PFSK-1 (cell line): ENCODE data around the gene SPAG4.

ENCODE experiments used
- FOXP2 ChIP-seq: optimal IDR thresholded peaks from 2 replicates; pipeline ENCODE3; 2011; ENCODE audit warnings: borderline replicate concordance, control low read depth, inconsistent platforms; ENCODE audit not compliant: insufficient read depth; ENCODE audit errors: extremely low read length, extremely low read depth
- POLR2AphosphoS5 ChIP-seq: IDR thresholded peaks from 2 replicates; pipeline ENCODE4 v1.6.1; 2012; ENCODE audit warnings: low read depth, mild to moderate bottlenecking, control low read depth, low read length, moderate library complexity
- SIN3A ChIP-seq: IDR thresholded peaks from 2 replicates; pipeline ENCODE4 v1.6.1; 2012; ENCODE audit warnings: mild to moderate bottlenecking, low read length, moderate library complexity, borderline replicate concordance; ENCODE audit not compliant: insufficient read depth
- TAF1 ChIP-seq: IDR thresholded peaks from 2 replicates; pipeline ENCODE4 v1.6.1; 2012; ENCODE audit warnings: low read length, control low read depth, borderline replicate concordance; ENCODE audit not compliant: insufficient read depth
- TF ChIP-seq, protein P1 (sequence below), 2 experiments: IDR thresholded peaks; 2 replicates each; pipeline versions ENCODE4 v1.6.1 to v1.8.0; 2011 to 2012; ENCODE audit warnings: low read depth in 2 of 2, low read length in 2 of 2, control low read depth in 1 of 2, inconsistent platforms in 1 of 2, mild to moderate bottlenecking in 1 of 2, moderate library complexity in 1 of 2; ENCODE audit not compliant: insufficient read depth in 1 of 2

The SPAG4 gene

GRCh38 chr20:35629427-35630145 is 14.0 kb downstream of the SPAG4 start:
- no peak for TF ChIP-seq TAF1
- TF ChIP-seq SIN3A, result no peak
- TF ChIP-seq, protein P1, sequence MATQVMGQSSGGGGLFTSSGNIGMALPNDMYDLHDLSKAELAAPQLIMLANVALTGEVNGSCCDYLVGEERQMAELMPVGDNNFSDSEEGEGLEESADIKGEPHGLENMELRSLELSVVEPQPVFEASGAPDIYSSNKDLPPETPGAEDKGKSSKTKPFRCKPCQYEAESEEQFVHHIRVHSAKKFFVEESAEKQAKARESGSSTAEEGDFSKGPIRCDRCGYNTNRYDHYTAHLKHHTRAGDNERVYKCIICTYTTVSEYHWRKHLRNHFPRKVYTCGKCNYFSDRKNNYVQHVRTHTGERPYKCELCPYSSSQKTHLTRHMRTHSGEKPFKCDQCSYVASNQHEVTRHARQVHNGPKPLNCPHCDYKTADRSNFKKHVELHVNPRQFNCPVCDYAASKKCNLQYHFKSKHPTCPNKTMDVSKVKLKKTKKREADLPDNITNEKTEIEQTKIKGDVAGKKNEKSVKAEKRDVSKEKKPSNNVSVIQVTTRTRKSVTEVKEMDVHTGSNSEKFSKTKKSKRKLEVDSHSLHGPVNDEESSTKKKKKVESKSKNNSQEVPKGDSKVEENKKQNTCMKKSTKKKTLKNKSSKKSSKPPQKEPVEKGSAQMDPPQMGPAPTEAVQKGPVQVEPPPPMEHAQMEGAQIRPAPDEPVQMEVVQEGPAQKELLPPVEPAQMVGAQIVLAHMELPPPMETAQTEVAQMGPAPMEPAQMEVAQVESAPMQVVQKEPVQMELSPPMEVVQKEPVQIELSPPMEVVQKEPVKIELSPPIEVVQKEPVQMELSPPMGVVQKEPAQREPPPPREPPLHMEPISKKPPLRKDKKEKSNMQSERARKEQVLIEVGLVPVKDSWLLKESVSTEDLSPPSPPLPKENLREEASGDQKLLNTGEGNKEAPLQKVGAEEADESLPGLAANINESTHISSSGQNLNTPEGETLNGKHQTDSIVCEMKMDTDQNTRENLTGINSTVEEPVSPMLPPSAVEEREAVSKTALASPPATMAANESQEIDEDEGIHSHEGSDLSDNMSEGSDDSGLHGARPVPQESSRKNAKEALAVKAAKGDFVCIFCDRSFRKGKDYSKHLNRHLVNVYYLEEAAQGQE (IDR thresholded peaks at IDR 0.05; ENCODE audit: insufficient read depth in 1 of 2, low read depth in 2 of 2, low read length in 2 of 2), result no peak
- TF ChIP-seq POLR2AphosphoS5, result no peak
- no peak for TF ChIP-seq FOXP2

- TF ChIP-seq FOXP2, result no peak
- TF ChIP-seq SIN3A, result no peak
- TF ChIP-seq TAF1, result no peak
- TF ChIP-seq, protein P1 (IDR thresholded peaks at IDR 0.05; ENCODE audit: insufficient read depth in 1 of 2, low read depth in 2 of 2, low read length in 2 of 2), result no peak
- TF ChIP-seq POLR2AphosphoS5, result no peak
Observed at GRCh38 chr20:35630636-35631035, 15.0 kb downstream of the SPAG4 start.

- TF ChIP-seq, protein P1 (IDR thresholded peaks at IDR 0.05; ENCODE audit: insufficient read depth in 1 of 2, low read depth in 2 of 2, low read length in 2 of 2), result no peak
- TF ChIP-seq TAF1 (no peak), SIN3A (no peak), FOXP2 (no peak), POLR2AphosphoS5 (no peak)
Observed at GRCh38 chr20:35632539-35633115, 17.0 kb downstream of the SPAG4 start.

DNA sequence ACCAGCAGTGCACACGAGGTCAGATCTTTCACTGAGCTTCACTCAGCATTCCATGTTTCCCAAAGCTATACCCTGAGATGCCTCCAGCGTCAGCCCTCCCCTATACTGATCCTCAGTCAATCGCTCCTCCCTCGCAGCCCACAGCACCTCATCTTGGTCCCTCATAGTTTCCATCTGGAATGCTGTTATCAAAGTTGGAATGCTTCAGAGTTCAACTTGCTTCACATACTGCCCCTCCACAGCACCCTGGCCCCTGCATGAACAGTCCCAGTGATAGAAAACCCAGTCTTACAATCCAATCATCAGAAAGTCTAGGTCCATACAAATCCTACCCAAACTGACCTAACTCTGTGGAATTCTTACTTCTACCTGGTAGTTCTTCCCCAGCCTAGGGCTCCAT is 20.0 kb downstream of the SPAG4 start:
- no peak for TF ChIP-seq FOXP2

DNA sequence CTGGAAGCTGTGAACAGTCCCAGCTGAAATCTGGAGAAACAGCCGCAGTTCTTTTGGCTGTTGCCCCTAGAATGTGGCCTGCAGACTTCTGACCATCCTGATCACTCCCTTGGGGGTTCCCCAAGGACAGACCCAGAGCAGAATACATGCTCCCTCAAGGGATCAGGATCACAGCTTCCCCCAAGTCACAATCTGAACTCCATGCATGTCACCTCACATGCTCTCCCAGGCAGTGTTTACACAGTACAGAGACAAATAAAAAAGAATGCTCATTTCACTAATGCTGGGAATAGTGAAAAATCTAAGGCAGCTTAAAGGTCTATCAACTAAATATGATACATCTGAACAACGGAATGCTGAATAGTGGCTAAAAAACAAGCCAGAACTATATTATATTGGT is 20.5 kb downstream of the SPAG4 start:
- TF ChIP-seq POLR2AphosphoS5, result no peak
- TF ChIP-seq, protein P1 (IDR thresholded peaks at IDR 0.05; ENCODE audit: insufficient read depth in 1 of 2, low read depth in 2 of 2, low read length in 2 of 2), result no peak
- no peak for TF ChIP-seq FOXP2
- no peak for TF ChIP-seq TAF1
- TF ChIP-seq SIN3A, result no peak
